ENCODE data around the gene HSPBP1.
A peak's percentile ranks its signal among the peaks of the same experiment; 100 is the strongest.

Gene HSPBP1

GRCh38 chr19:55273978-55274707 is 5.8 kb downstream of the HSPBP1 start:
- no peak for DNase-seq

GRCh38 chr19:55272142-55272541 is 7.8 kb downstream of the HSPBP1 start:
- DNase-seq: no peak

GRCh38 chr19:55270172-55270942 is 9.6 kb downstream of the HSPBP1 start:
- no peak for DNase-seq

GRCh38 chr19:55269299-55269698 is 10.6 kb downstream of the HSPBP1 start:
- no peak for DNase-seq

GRCh38 chr19:55266840-55267239 is 13.1 kb downstream of the HSPBP1 start:
- DNase-seq: no peak

- DNase-seq: no peak
These were observed 13.5 kb downstream of the HSPBP1 start for GRCh38 chr19:55266404-55266803.

- no peak for DNase-seq
These were observed 14.1 kb downstream of the HSPBP1 start for GRCh38 chr19:55265723-55266386.

- DNase-seq: no peak
These were observed 14.7 kb downstream of the HSPBP1 start for GRCh38 chr19:55265173-55265572.

- DNase-seq: no peak
These were observed 15.4 kb downstream of the HSPBP1 start for GRCh38 chr19:55264531-55264930.

- no peak for DNase-seq
These were observed 17.6 kb downstream of the HSPBP1 start for GRCh38 chr19:55262359-55262758.

GRCh38 chr19:55261671-55262126 is 18.2 kb downstream of the HSPBP1 start:
- DNase-seq: no peak

GRCh38 chr19:55259540-55260210 is 20.2 kb downstream of the HSPBP1 start:
- DNase-seq: no peak

- peak; percentile 98 for DNase-seq
These were observed 20.9 kb downstream of the HSPBP1 start, which contains the start of gene PPP6R1 for GRCh38 chr19:55258828-55259539. PPP6R1 (minus strand) TSS chr19:55259017; CDS start chr19:55247103, 11,914 bp downstream.

GRCh38 chr19:55258476-55258827 is 21.5 kb downstream of the HSPBP1 start:
- DNase-seq: no peak

- DNase-seq: no peak
These were observed 22.2 kb downstream of the HSPBP1 start for GRCh38 chr19:55257461-55258420.

GRCh38 chr19:55256562-55257460 is 23.1 kb downstream of the HSPBP1 start:
- no peak for DNase-seq

- DNase-seq: no peak
These were observed 24.1 kb downstream of the HSPBP1 start for GRCh38 chr19:55255618-55256423.

GRCh38 chr19:55254625-55254977 is 25.3 kb downstream of the HSPBP1 start:
- DNase-seq: no peak

Data from T1000 (cell line).